ENCODE measurements around the gene TAF4B.

The TAF4B gene

GRCh38 chr18:26335571-26336487 lies 109.6 kb downstream of the TAF4B start:
- no peak for ATAC-seq (ENCODE audit: insufficient read depth, low read depth)
- no peaks in the 10 kb centered on the region for H4K20me1 ChIP-seq (ENCODE audit: insufficient read depth, low read length)
- peaks cover 18% of the 10 kb centered on the region; the same call in 1 of the 2 replicates for H3K36me3 ChIP-seq (ENCODE audit: insufficient read depth, low read length)
- no peak overlapping the region for H3K4me3 ChIP-seq (ENCODE audit: low read depth in 1 of 2, low read length in 2 of 2)
- H3K27me3 ChIP-seq (ENCODE audit: insufficient read depth, low read length, poor library complexity): no peaks in the 10 kb centered on the region
- H3K27ac ChIP-seq (ENCODE audit: low read length): no peak overlapping the region
- H3K79me2 ChIP-seq (ENCODE audit: insufficient read depth, low read length): no peaks in the 10 kb centered on the region
- TF ChIP-seq EZH2 (IDR thresholded peaks at IDR 0.05; ENCODE audit: borderline replicate concordance, low read depth, low read length, severe bottlenecking) (no peak), CTCF (IDR thresholded peaks at IDR 0.05; ENCODE audit: borderline replicate concordance, extremely low read depth, low read length, poor library complexity, severe bottlenecking) (no peak)
- no peak overlapping the region for H3K9ac ChIP-seq (ENCODE audit: low read depth, low read length)
- no peak for DNase-seq
- no peak overlapping the region for H2AFZ ChIP-seq (ENCODE audit: low read depth, low read length)
- H3K9me3 ChIP-seq (ENCODE audit: insufficient read depth, low read length, severe bottlenecking): no peaks in the 10 kb centered on the region
- H3K4me2 ChIP-seq (ENCODE audit: insufficient read depth, low read length): no peak overlapping the region
- H3K4me1 ChIP-seq (ENCODE audit: insufficient read depth, low read length): no peaks in the 10 kb centered on the region

- Histone ChIP-seq H3K4me3 (ENCODE audit: low read depth in 1 of 2, low read length in 2 of 2) (no peak overlapping the region), H3K9ac (ENCODE audit: low read depth, low read length) (no peak overlapping the region), H4K20me1 (ENCODE audit: insufficient read depth, low read length) (no peaks in the 10 kb centered on the region), H3K27me3 (ENCODE audit: insufficient read depth, low read length, poor library complexity) (no peaks in the 10 kb centered on the region), H3K9me3 (ENCODE audit: insufficient read depth, low read length, severe bottlenecking) (no peaks in the 10 kb centered on the region), H2AFZ (ENCODE audit: low read depth, low read length) (no peak overlapping the region), H3K4me1 (ENCODE audit: insufficient read depth, low read length) (no peaks in the 10 kb centered on the region), H3K79me2 (ENCODE audit: insufficient read depth, low read length) (no peaks in the 10 kb centered on the region), H3K4me2 (ENCODE audit: insufficient read depth, low read length) (no peak overlapping the region), H3K27ac (ENCODE audit: low read length) (no peak overlapping the region), H3K36me3 (ENCODE audit: insufficient read depth, low read length) (peaks cover 16% of the 10 kb centered on the region; the same call in 1 of the 2 replicates)
- ATAC-seq (ENCODE audit: insufficient read depth, low read depth) (no peak), DNase-seq (no peak)
- TF ChIP-seq EZH2 (IDR thresholded peaks at IDR 0.05; ENCODE audit: borderline replicate concordance, low read depth, low read length, severe bottlenecking) (no peak), CTCF (IDR thresholded peaks at IDR 0.05; ENCODE audit: borderline replicate concordance, extremely low read depth, low read length, poor library complexity, severe bottlenecking) (no peak)
These were observed 110.3 kb downstream of the TAF4B start for GRCh38 chr18:26336572-26336971.

GRCh38 chr18:26342646-26343045 lies 116.4 kb downstream of the TAF4B start:
- Histone ChIP-seq H3K79me2 (ENCODE audit: insufficient read depth, low read length) (no peaks in the 10 kb centered on the region), H3K4me3 (ENCODE audit: low read depth in 1 of 2, low read length in 2 of 2) (no peak overlapping the region), H3K9ac (ENCODE audit: low read depth, low read length) (no peak overlapping the region), H2AFZ (ENCODE audit: low read depth, low read length) (no peak overlapping the region), H3K4me1 (ENCODE audit: insufficient read depth, low read length) (no peaks in the 10 kb centered on the region), H3K27me3 (ENCODE audit: insufficient read depth, low read length, poor library complexity) (no peaks in the 10 kb centered on the region), H3K9me3 (ENCODE audit: insufficient read depth, low read length, severe bottlenecking) (peaks cover 22% of the 10 kb centered on the region), H4K20me1 (ENCODE audit: insufficient read depth, low read length) (no peaks in the 10 kb centered on the region), H3K27ac (ENCODE audit: low read length) (no peak overlapping the region), H3K36me3 (ENCODE audit: insufficient read depth, low read length) (peaks cover 6% of the 10 kb centered on the region; the same call in 1 of the 2 replicates), H3K4me2 (ENCODE audit: insufficient read depth, low read length) (no peak overlapping the region)
- no peak for ATAC-seq (ENCODE audit: insufficient read depth, low read depth)
- no peak for TF ChIP-seq CTCF (IDR thresholded peaks at IDR 0.05; ENCODE audit: borderline replicate concordance, extremely low read depth, low read length, poor library complexity, severe bottlenecking)
- TF ChIP-seq EZH2 (IDR thresholded peaks at IDR 0.05; ENCODE audit: borderline replicate concordance, low read depth, low read length, severe bottlenecking): no peak
- DNase-seq: no peak
